Measurements from ENCODE around the gene FPGT.

GRCh38 chr1:74160046-74160445 lies 38.0 kb upstream of the FPGT start:
- no peak for TF ChIP-seq EP300 (IDR thresholded peaks at IDR 0.05)
- no peak for TF ChIP-seq REST (IDR thresholded peaks at IDR 0.05)
- no peak for TF ChIP-seq POLR2A (IDR thresholded peaks at IDR 0.05; ENCODE audit: low read length)
- TF ChIP-seq MYC (IDR thresholded peaks at IDR 0.05; ENCODE audit: borderline replicate concordance, low read length): no peak
- TF ChIP-seq E2F6 (IDR thresholded peaks at IDR 0.05; ENCODE audit: borderline replicate concordance, low read depth): no peak
- no peak for TF ChIP-seq CTCF (IDR thresholded peaks at IDR 0.05)
- no peak for TF ChIP-seq MAFK (IDR thresholded peaks at IDR 0.05; ENCODE audit: partially characterized antibody)
- no peak for TF ChIP-seq CHD2 (IDR thresholded peaks at IDR 0.05; ENCODE audit: low read length, partially characterized antibody)
- TF ChIP-seq RFX5 (IDR thresholded peaks at IDR 0.05): no peak
- TF ChIP-seq ESRRA (IDR thresholded peaks at IDR 0.05; ENCODE audit: borderline replicate concordance, low read length): no peak
- TF ChIP-seq SMC3 (IDR thresholded peaks at IDR 0.05): no peak
- TF ChIP-seq TP53 (CRISPR knock-in tag; IDR thresholded peaks at IDR 0.05): no peak
- TF ChIP-seq JUN (IDR thresholded peaks at IDR 0.05): no peak
- no peak for TF ChIP-seq PHF8 (IDR thresholded peaks at IDR 0.05; ENCODE audit: borderline replicate concordance, low read depth)
